Myocyte (in vitro differentiated cells): Measurements from ENCODE around the gene AGRN. TPM values are rescaled to one million over a fixed set of nuclear protein-coding genes. Genes with fewer than 3 reads are reported as not detected.
A peak's percentile ranks its signal among the peaks of the same experiment; 100 is the strongest.

ENCODE experiments used
- DNase-seq: peaks from one replicate; pipeline ENCODE4 v3.0.0-alpha.2; 2012; ENCODE audit warnings: low read depth
- total RNA-seq: library from RNA; depleted of rRNA; stranded (reverse); fragments of >200 nt; gene quantifications from 2 replicates; pipeline ENCODE4 v1.2.3, GENCODE V29; 2014

Gene AGRN
- total RNA-seq, 1 donor from 2014 or later: 108 TPM

GRCh38 chr1:1035291-1035943 is 15.5 kb downstream of the AGRN start:
- DNase-seq: no peak

- DNase-seq: no peak
These were observed 17.7 kb downstream of the AGRN start for GRCh38 chr1:1037366-1038327.

GRCh38 chr1:1038694-1039093 is 18.8 kb downstream of the AGRN start:
- DNase-seq: no peak

GRCh38 chr1:1039145-1039910 is 19.4 kb downstream of the AGRN start:
- DNase-seq: no peak

- DNase-seq: peak; percentile 57
These were observed 20.4 kb downstream of the AGRN start for GRCh38 chr1:1040004-1040991.

GRCh38 chr1:1041092-1041523 is 21.2 kb downstream of the AGRN start:
- no peak for DNase-seq

- no peak for DNase-seq
These were observed 22.0 kb downstream of the AGRN start for GRCh38 chr1:1041873-1042272.

- DNase-seq: no peak
These were observed 22.9 kb downstream of the AGRN start for GRCh38 chr1:1042835-1043234.

GRCh38 chr1:1043411-1043810 is 23.5 kb downstream of the AGRN start:
- no peak for DNase-seq

- DNase-seq: no peak
These were observed 24.0 kb downstream of the AGRN start for GRCh38 chr1:1043921-1044320.

GRCh38 chr1:1044455-1045078 is 24.6 kb downstream of the AGRN start:
- no peak for DNase-seq

- no peak for DNase-seq
These were observed 25.2 kb downstream of the AGRN start for GRCh38 chr1:1045129-1045528.

- DNase-seq: no peak
These were observed 26.3 kb downstream of the AGRN start for GRCh38 chr1:1046243-1046642.

- no peak for DNase-seq
These were observed 26.8 kb downstream of the AGRN start for GRCh38 chr1:1046767-1047166.

GRCh38 chr1:1047407-1047806 is 27.5 kb downstream of the AGRN start:
- no peak for DNase-seq

- no peak for DNase-seq
These were observed 28.0 kb downstream of the AGRN start for GRCh38 chr1:1047963-1048362.

GRCh38 chr1:1048765-1049164 is 28.8 kb downstream of the AGRN start:
- no peak for DNase-seq

- no peak for DNase-seq
These were observed 29.6 kb downstream of the AGRN start for GRCh38 chr1:1049318-1050165.

GRCh38 chr1:1050577-1051052 is 30.7 kb downstream of the AGRN start:
- no peak for DNase-seq
